SKM-1 treated with dmso at 0.1 percent for 144 hours (cell line): ENCODE measurements around the gene PAPOLG.
A peak's percentile ranks its signal among the peaks of the same experiment; 100 is the strongest.
"Not testable (repeated sequence)": the region's sequence is repeated elsewhere in the genome, so short reads cannot be mapped to it uniquely, and the experiment has no call there.

ENCODE experiments used
- DNase-seq: peaks from one replicate; lab custom pipeline; 2025; ENCODE audit not compliant: unreplicated experiment; lab: John Stamatoyannopoulos, UW

The PAPOLG gene

GRCh38 chr2:60821587-60822302, 65.7 kb downstream of the PAPOLG start:
- no peak for DNase-seq

DNA sequence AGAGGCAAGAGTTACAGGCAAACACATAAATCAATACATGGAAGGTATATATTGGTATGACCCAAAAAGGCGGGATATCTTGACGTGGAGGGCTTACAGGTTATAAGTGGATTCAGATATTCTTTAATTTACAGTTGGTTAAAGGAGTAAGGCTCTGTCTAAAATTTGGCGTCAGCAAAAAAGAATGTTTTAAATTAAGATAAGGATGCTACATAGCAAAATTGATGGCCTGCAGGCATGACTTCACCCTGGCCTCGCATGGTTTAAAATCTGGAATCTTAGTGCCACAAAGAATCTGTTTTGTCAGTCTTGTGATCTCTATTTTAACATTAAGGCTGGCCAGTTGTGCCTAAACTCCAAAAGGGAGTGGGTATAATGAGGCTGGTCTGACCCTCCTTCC, 66.9 kb downstream of the PAPOLG start:
- no peak for DNase-seq

DNA sequence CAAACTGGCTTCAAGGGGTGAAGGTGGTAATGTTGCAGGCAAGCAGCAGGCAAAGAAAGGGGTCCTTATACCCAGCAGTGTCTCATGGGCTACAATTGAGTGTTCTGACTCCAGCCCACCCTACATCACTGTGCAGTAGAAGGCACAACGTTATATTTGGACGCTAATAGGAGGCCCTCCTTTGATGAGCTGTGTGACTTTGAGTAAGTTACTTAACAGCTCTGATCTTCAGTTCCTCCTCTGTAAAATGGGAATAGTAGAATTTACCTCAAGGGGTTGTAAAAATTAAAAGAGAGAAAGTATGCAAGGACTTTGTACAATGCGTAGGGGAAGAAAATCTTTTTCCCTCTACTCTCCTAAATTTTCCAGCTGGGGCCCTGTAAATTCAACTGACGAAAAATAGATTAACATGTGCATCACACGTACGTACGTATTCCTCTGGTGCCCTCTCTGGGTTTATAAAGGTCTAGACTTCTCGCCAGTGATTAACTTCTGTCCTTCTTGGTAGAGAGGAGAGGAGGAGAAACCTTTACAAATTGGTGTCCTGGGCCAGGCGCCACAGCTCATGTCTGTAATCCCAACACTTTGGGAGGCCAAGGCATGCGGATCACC, 67.7 kb downstream of the PAPOLG start:
- no peak for DNase-seq

GRCh38 chr2:60825666-60826065, 69.6 kb downstream of the PAPOLG start:
- no peak for DNase-seq

DNA sequence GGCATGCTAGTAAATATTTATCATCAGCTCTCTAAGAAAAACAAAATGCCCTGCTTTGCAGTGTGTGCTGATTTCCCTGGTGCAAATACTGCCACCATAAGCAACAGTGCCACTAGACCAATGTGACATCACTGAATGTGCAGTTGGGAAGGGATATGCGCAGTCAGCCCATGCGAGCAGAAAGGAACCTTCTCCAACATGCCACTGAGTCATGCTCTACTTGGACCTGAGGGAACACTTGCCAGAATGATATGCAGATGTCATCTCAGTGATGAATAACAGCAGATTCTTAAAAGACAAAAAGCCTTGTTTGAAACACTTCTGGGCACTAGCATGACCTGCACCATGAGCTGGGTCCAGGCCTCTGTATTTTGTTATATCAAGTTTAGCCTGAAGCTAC, 70.0 kb downstream of the PAPOLG start:
- no peak for DNase-seq

GRCh38 chr2:60826860-60827259, 70.8 kb downstream of the PAPOLG start:
- DNase-seq = not testable (repeated sequence)

- DNase-seq = no peak
Measured at GRCh38 chr2:60827369-60827768, 71.3 kb downstream of the PAPOLG start.

DNA sequence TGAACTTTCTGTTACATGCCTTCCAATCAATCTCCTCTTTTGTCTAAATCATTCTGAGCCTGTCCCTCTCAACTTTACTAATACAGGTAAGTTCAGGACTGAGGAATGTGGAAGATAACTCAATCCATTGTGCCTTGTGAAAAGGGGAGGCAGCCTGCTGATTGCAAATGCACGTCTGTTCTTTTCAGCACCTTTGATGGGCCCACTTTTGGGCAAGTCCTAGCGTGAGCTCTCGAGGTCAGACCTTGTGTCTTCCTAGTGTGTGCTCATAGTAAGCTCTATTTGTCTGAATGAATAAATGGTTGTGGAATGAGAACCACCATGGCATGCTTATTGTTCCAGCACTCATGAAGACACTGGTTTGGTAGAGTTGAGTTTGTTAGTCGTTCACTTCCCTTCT, 74.9 kb downstream of the PAPOLG start:
- DNase-seq = no peak

DNA sequence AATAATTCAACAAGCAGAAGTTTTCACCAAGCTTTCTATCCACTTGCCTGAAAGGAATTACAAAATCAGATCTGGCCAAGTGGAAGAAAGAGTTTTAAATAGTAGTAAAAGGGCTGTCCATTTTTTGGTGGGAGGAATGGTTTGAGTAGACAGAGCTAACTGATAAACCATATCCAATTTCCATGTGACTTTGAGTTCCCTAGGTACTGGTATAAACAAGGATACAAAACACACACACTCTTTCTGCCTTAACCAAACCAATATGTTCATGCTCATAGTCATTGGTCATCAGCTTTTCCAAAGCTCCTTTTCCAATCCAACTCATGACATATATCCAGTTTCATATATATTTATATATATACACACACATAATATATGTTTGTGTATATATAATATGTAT, 75.9 kb downstream of the PAPOLG start:
- DNase-seq = no peak

- DNase-seq = no peak
Measured at GRCh38 chr2:60832621-60833020, 76.6 kb downstream of the PAPOLG start.

DNA sequence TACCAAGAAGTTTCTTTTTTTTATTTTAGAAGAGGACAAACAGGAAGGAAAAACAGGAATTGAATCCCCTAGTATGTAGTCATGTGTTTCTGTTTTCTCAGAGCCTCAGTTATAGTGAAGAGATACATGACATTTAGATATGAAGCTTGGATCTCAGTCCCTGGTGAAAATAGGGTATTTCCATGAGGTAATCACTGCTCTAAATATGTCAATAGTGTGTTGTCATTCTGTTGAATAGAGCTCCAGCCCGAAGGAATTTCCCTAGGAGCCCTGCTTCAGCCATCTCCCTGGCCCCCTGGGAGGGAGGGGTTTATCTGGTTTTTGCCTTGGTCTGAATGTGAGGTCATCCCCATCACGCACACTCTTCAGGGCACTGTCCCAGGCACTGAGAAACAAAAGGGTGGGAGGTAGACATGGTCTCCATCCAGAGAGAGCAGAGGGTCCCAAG, 78.2 kb downstream of the PAPOLG start:
- DNase-seq = no peak

GRCh38 chr2:60836491-60836890, 80.4 kb downstream of the PAPOLG start:
- peak; percentile 30 for DNase-seq

GRCh38 chr2:60837123-60837522, 81.1 kb downstream of the PAPOLG start:
- no peak for DNase-seq

DNA sequence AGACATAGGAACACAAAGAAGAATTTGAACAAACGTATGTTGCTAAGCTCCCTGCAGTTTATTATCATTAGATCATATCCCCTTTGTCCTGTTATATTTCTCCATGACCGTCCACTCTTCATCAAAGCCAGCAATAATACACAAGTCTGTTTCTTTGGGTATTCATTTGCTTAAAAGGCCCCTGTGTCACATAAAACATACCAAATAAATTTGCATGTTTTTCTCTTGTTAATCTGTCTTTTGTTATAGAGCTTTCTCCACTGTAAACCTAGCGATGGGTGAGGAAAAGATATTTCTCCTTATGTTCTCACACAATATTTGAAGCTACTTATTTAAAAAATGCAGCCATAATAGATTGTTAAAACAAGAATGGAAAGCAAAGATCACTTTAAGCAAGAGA, 82.4 kb downstream of the PAPOLG start:
- no peak for DNase-seq

- DNase-seq = no peak
Measured at GRCh38 chr2:60839126-60839813, 83.2 kb downstream of the PAPOLG start.

DNA sequence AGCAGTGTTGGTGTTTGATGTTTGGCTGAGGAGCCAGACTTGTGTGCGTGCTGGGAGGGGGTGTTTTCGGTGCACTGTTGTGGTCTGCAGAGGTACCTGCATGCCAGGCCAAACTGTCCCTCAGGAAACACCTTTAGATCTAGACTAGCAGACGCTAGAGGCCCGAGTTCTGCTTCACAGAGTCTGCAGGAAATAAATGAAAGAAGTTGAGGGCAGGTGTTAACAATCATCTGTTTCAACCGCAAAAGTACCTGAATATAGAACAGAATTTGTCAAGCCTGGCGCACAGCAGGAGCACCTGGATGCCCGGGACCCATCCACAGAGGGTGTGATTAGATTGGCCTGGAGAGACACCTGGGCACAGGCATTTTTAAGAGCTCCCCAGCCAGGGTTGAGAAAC, 84.8 kb downstream of the PAPOLG start:
- DNase-seq = no peak

DNA sequence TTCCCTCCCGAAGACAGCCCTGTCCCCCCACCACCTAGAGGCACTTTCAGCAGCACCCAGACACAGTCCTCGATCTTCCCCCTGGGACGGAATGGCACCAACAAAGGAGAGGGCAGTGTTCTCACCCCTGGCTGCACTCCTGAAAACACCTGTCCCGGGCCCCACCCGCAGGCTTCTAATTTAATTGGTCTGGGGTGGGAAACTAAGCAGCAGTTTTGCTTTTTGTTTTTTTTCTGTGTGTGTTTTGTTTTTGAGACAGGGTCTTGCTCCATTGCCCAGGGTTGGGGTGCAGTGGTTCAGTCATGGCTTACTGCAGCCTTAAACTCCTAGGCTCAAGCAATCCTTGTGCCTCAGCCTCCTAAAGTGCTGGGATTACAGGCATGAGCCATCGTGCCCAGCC, 86.9 kb downstream of the PAPOLG start:
- DNase-seq = no peak

GRCh38 chr2:60844105-60844504, 88.0 kb downstream of the PAPOLG start:
- no peak for DNase-seq

DNA sequence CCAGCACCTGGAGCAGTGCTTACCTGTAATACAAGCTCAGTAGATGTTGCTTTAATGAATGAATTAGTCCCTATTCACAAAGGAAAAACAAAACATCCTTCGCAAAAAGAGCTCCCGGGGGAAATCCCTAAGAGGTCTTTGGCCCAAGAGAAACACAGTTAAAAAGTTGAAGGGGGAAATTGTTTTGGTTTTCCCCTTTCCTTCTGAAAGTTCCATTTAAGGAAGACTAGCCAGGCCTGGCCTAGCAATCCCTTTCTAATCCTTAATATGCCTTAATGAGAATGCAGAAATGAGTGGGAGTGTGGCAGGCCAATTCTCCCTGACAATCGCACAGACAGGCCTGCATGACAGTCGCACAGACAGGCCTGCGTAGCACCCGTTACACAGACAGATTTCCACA, 91.8 kb downstream of the PAPOLG start:
- DNase-seq = no peak
